RWPE1 (cell line): ENCODE data around the gene RIC3.

Experiments
- CTCF ChIA-PET: fragments of 350-600 bp; sonication (Branson Sonifier 250); formaldehyde crosslinking; extraction: SDS; loops from one replicate; lab custom pipeline; 2021; lab: Yijun Ruan, JAX
- POLR2A ChIA-PET: fragments of 400-600 bp; formaldehyde crosslinking; extraction: SDS; loops from one replicate; lab custom pipeline; 2020; ENCODE audit warnings: antibody characterized with exemption; ENCODE audit not compliant: low non-redundant PET; lab: Yijun Ruan, JAX
- DNase-seq: peaks from one replicate; pipeline ENCODE4 v3.0.0; 2012; ENCODE audit warnings: low spot score
- H3K27ac ChIP-seq: fragments of 450-650 bp; 2 replicates; pipeline ENCODE4 v1.5.1; 2017
- CTCF ChIP-seq: fragments of 450-650 bp; conservative IDR thresholded peaks from 2 replicates; pipeline ENCODE4 v1.5.1; 2017; ENCODE audit warnings: low read depth, mild to moderate bottlenecking

The RIC3 gene

GRCh38 chr11:8081591-8082250, 87.1 kb downstream of the RIC3 start:
- no peak for DNase-seq
- ChIA-PET POLR2A (no interaction called here), CTCF (interaction anchor here (1.1 to 2.4 kb wide), 3 partner anchors 9 to 48 kb away, joined by 3 to 9 read pairs (median 5); no protein-coding TSS in a partner anchor)
- TF ChIP-seq CTCF, result no peak
- H3K27ac ChIP-seq, result no peak overlapping the region

- H3K27ac ChIP-seq, result no peak within 1 kb of the TSS
- TF ChIP-seq CTCF, result no peak
- DNase-seq, result peak; percentile 18
- POLR2A ChIA-PET, result no interaction called here
- CTCF ChIA-PET, result interaction anchor here (1.1 to 2.4 kb wide), 4 partner anchors 8 to 48 kb away, joined by 3 to 9 read pairs (median 4); no protein-coding TSS in a partner anchor
Observed at GRCh38 chr11:8080674-8081590, 87.9 kb downstream of the RIC3 start, which contains the start of gene TUB. TUB (plus strand) TSS chr11:8081211; CDS start chr11:8081511, 300 bp downstream.

GRCh38 chr11:8080069-8080670, 88.7 kb downstream of the RIC3 start:
- POLR2A ChIA-PET, result no interaction called here
- CTCF ChIA-PET, result interaction anchor here (1.2 to 2.2 kb wide), 2 partner anchors 8 to 47 kb away, joined by 3 to 6 read pairs; no protein-coding TSS in a partner anchor
- TF ChIP-seq CTCF, result no peak
- DNase-seq, result no peak
- no peak overlapping the region for H3K27ac ChIP-seq

GRCh38 chr11:8079111-8079675, 89.6 kb downstream of the RIC3 start:
- POLR2A ChIA-PET, result interaction anchor here (1.1 kb wide), 1 partner anchor 36 kb away, joined by 3 read pairs; no protein-coding TSS in a partner anchor
- DNase-seq, result no peak
- no peak for TF ChIP-seq CTCF
- CTCF ChIA-PET, result interaction anchor here (0.7 to 2.2 kb wide), 2 partner anchors 46 to 119 kb away, joined by 5 to 6 read pairs; no protein-coding TSS in a partner anchor
- H3K27ac ChIP-seq, result no peak overlapping the region

GRCh38 chr11:8075119-8075726, 93.6 kb downstream of the RIC3 start:
- ChIA-PET POLR2A (no interaction called here), CTCF (no interaction called here)
- TF ChIP-seq CTCF, result no peak
- no peak overlapping the region for H3K27ac ChIP-seq
- no peak for DNase-seq
